Psoas muscle (tissue), 8 donors: ENCODE measurements around the gene HLA-A. TPM values are rescaled to one million over a fixed set of nuclear protein-coding genes. Genes with fewer than 3 reads are reported as not detected.
A peak's percentile ranks its signal among the peaks of the same experiment; 100 is the strongest.
"Not testable (repeated sequence)": the region's sequence is repeated elsewhere in the genome, so short reads cannot be mapped to it uniquely, and the experiment has no call there.

Source experiments
- ATAC-seq, 4 donors: fragments of 200-7000 bp; cut with Tn5 transposase; one replicate each; pipeline ENCODE4 v1.9.1; 2020; ENCODE audit warnings: moderate library complexity in 3 of 4, mild to moderate bottlenecking in 2 of 4
- DNase-seq, 2 donors: peaks; one replicate each; pipeline ENCODE4 v3.0.0-alpha.2; 2020
- H3K27ac ChIP-seq: fragments of 200-600 bp; one replicate; pipeline ENCODE4 v1.8.0; 2022
- H3K27me3 ChIP-seq, 3 donors: fragments of 200-600 bp in 1 of 3; one replicate each; pipeline versions ENCODE4 v1.6.1 to v1.8.0; 2013 to 2022; ENCODE audit warnings: low read length in 2 of 3, mild to moderate bottlenecking in 2 of 3, moderate library complexity in 1 of 3; ENCODE audit not compliant: insufficient read depth in 3 of 3
- H3K36me3 ChIP-seq, 2 donors: fragments of 200-600 bp in 1 of 2; one replicate each; pipeline versions ENCODE4 v1.6.1 to v1.8.0; 2013 to 2022; ENCODE audit warnings: low read depth in 1 of 2, mild to moderate bottlenecking in 1 of 2, moderate library complexity in 1 of 2; ENCODE audit not compliant: insufficient read depth in 1 of 2
- H3K4me1 ChIP-seq: fragments of 200-600 bp; one replicate; pipeline ENCODE4 v1.8.0; 2022
- H3K4me3 ChIP-seq: fragments of 200-600 bp; one replicate; pipeline ENCODE4 v1.8.0; 2022; ENCODE audit warnings: mild to moderate bottlenecking
- H3K9me3 ChIP-seq: fragments of 200-600 bp; one replicate; pipeline ENCODE4 v1.8.0; 2022
- WGBS, 3 donors: extraction: QIAGEN DNeasy Blood & Tissue Kit; methylation state at CpG; one replicate each; pipeline versions ENCODE4 v1.1.6 to v1.1.7; 2013; 5-methylcytosine and 5-hydroxymethylcytosine counted together
- intact Hi-C, 2 donors: fragments of 100-400 bp; cut with DNase I; formaldehyde crosslinking; loops; one replicate each; pipeline versions ENCODE4 v1.11.0 to v1.14.2; 2022
- polyA plus RNA-seq, 3 donors: library from polyadenylated mRNA; stranded (reverse); fragments of 200-250 nt; gene quantifications; one replicate each; pipeline ENCODE4 v1.2.3, GENCODE V29; 2013
- total RNA-seq, 4 donors: library from RNA; stranded (reverse); fragmentation: NEBNext Ultra II Directional in 2 of 4; extraction: Animal tissue kit (Norgen Biotek cat#: 25700) in 2 of 4; gene quantifications; one replicate each; pipeline versions ENCODE4 v1.2.1 to v1.2.4, GENCODE V29; 2021 to 2023
- TF ChIP-seq, protein P1 (sequence below): fragments of 200-600 bp; IDR thresholded peaks from one replicate; pipeline ENCODE4 v1.8.0; 2022; ENCODE audit warnings: antibody characterized with exemption
- donor health status: healthy with polysubstance abuse.
- donor health status: DM: no; HTN: no; CAD: no; lungs with moderate emphysema.
- donor health status: Bipolar disorder and iron deficiency.
- donor health status: healthy.
- donor health status: DM: yes; HTN: yes; CAD: no.
- donor health status: DM: no; HTN: no; CAD: no.
- donor health status: DM: no; HTN: no; CAD: no.
- donor health status: DM: yes; HTN: yes; CAD: no.

HLA-A gene
- total and polyA plus RNA-seq, 7 donors, result 86.6 to 290 (median 165) TPM

DNA sequence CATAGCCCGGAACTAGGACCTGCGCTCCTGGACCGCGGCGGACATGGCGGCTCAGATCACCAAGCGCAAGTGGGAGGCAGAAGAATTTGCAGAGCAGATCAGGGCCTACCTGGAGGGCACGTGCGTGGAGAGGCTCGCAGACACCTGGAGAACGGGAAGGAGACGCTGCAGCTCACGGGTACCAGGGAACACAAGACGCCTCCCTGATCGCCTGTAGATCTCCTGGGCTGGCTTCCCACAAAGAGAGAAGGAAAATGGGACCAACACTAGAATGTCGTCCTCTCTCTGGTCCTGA, 15.1 kb upstream of the HLA-A start:
- 14 to 21% (median 14%) methylated on average over 16 of the region's 16 CpGs for WGBS, 3 donors
- Histone ChIP-seq H3K9me3 (no peaks in the 10 kb centered on the region), H3K27me3 (no peaks in the 10 kb centered on the region), H3K4me3 (peak overlapping the region; percentile 77), H3K27ac (peak overlapping the region; percentile 89), H3K4me1 (no peaks in the 10 kb centered on the region), H3K36me3 (peaks cover 0 to 6% of the 10 kb centered on the region in 2 donors)
- DNase-seq, result no peak
- intact Hi-C loops, result loop anchor here in 1 of 2 donors (5.0 kb wide), 1 partner anchor 45 kb away; no protein-coding TSS in a partner anchor
- TF ChIP-seq, protein P1, sequence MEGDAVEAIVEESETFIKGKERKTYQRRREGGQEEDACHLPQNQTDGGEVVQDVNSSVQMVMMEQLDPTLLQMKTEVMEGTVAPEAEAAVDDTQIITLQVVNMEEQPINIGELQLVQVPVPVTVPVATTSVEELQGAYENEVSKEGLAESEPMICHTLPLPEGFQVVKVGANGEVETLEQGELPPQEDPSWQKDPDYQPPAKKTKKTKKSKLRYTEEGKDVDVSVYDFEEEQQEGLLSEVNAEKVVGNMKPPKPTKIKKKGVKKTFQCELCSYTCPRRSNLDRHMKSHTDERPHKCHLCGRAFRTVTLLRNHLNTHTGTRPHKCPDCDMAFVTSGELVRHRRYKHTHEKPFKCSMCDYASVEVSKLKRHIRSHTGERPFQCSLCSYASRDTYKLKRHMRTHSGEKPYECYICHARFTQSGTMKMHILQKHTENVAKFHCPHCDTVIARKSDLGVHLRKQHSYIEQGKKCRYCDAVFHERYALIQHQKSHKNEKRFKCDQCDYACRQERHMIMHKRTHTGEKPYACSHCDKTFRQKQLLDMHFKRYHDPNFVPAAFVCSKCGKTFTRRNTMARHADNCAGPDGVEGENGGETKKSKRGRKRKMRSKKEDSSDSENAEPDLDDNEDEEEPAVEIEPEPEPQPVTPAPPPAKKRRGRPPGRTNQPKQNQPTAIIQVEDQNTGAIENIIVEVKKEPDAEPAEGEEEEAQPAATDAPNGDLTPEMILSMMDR, result no peak
- ATAC-seq, result no peak

DNA sequence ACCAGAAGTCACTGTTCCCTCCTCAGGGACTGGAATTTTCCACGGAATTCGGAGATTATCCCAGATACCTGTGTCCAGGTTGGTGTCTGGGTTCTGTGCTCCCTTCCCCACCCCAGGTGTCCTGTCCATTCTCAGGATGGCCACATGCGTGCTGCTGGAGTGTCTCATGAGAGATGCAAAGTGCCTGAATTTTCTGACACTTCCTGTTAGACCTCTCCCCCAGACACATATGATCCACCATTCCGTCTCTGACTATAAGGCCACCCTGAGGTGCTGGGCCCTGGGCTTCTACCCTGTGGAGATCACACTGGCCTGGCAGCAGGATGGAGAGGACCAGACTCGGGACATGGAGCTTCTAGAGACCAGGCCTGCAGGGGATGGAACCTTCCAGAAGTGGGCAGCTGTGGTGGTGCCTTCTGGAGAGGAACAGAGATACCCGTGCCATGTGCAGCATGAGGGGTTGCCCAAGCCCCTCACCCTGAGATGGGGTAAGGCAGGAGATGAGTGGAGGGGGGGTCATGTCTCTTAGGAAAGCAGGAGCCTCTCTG, 14.4 kb upstream of the HLA-A start:
- Histone ChIP-seq H3K36me3 (peaks cover 0 to 6% of the 10 kb centered on the region in 2 donors), H3K27me3 (no peaks in the 10 kb centered on the region), H3K27ac (no peak overlapping the region), H3K4me3 (no peak overlapping the region), H3K4me1 (no peaks in the 10 kb centered on the region), H3K9me3 (no peaks in the 10 kb centered on the region)
- intact Hi-C loops, result loop anchor here in 1 of 2 donors (5.0 kb wide), 1 partner anchor 44 kb away; no protein-coding TSS in a partner anchor
- ATAC-seq (no peak), DNase-seq (no peak)
- 62 to 91% (median 69%) methylated on average over 4 to 6 of the region's 6 CpGs for WGBS, 3 donors
- TF ChIP-seq, protein P1, result no peak

DNA sequence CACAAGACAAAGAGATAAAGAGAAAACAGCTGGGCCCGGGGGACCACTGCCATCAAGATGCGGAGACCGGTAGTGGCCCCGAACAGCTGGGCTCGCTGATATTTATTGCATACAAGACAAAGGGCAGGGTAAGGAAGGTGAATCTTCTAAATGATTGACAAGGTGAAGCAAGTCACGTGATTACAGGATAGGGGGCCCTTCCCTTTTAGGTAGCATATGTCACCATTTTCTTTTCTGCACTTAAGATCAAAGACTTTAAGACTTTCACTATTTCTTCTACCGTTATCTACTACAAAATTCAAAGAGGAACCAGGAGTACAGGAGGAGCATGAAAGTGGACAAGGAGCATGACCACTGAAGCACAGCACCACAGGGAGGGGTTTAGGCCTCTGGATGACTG, 12.3 kb upstream of the HLA-A start:
- ATAC-seq, H3K27ac ChIP-seq, intact Hi-C loops, H3K4me3 ChIP-seq, H3K27me3 ChIP-seq, DNase-seq, H3K4me1 ChIP-seq, H3K9me3 ChIP-seq, H3K36me3 ChIP-seq: not testable (repeated sequence)
- WGBS, 3 donors, result 64 to 85% (median 82%) methylated on average over 4 to 7 of the region's 7 CpGs

DNA sequence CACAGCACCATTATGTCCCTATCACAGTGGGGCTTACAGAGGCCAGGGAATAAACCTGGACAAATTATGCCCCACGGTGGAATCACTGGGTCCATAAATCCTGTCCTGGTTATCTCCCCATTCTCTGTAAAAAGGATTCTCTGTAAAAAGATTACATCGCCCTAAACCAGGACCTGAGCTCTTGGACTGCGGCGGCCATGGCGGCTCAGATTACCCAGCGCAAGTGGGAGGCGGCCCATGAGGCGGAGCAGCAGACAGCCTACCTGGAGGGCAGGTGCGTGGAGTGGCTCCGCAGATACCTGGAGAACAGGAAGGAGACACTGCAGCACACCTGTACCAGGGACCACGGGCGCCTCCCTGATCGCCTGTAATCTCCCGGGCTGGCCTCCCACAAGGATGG, 8.4 kb upstream of the HLA-A start:
- H3K4me1 ChIP-seq, result no peaks in the 10 kb centered on the region
- H3K36me3 ChIP-seq, result peaks cover 0 to 6% of the 10 kb centered on the region in 2 donors
- 65 to 94% (median 92%) methylated on average over 4 to 14 of the region's 14 CpGs for WGBS, 3 donors
- H3K27ac ChIP-seq, result no peak overlapping the region
- intact Hi-C loops, result no loop called here
- ATAC-seq (no peak), DNase-seq (no peak)
- no peaks in the 10 kb centered on the region for H3K27me3 ChIP-seq
- TF ChIP-seq, protein P1, result no peak
- no peak overlapping the region for H3K4me3 ChIP-seq
- H3K9me3 ChIP-seq, result no peaks in the 10 kb centered on the region

DNA sequence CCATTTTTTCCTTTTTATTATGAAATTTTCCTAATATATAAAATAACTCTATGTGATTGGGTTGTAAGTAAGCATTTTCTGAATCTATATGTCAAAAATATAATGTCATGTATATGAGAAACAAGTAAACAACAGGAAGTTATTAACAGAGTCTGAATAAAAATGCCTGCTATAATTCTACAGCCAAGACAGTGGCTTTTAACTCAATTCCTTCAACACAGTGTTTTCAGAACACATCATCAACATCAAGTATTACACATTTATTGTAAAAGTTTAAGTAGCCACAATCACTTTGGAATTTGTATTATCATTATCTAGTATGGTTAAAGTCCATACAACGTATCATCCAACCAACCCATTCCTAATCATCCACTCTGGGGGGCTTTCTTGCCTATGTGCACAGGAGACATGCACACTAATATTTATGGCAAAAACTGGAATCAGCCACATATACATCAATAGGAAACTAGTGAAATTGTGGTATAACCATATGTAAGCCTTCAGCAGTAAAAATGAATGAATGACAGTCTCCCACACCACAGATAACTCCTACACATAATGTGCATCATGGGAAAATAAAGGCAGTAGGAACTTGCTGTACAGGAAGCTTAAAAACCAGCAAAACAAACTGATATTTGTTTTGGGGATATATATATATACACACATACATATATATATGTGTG, 6.9 kb upstream of the HLA-A start:
- H3K4me1 ChIP-seq, result no peaks in the 10 kb centered on the region
- no peak overlapping the region for H3K4me3 ChIP-seq
- ATAC-seq, result no peak
- no peak for DNase-seq
- H3K36me3 ChIP-seq, result no peaks in the 10 kb centered on the region
- intact Hi-C loops, result no loop called here
- TF ChIP-seq, protein P1, result no peak
- H3K27me3 ChIP-seq, result no peaks in the 10 kb centered on the region
- no peaks in the 10 kb centered on the region for H3K9me3 ChIP-seq
- H3K27ac ChIP-seq, result no peak overlapping the region
- 0 to 56% (median 0%) methylated on average over 1 of the region's 1 CpG for WGBS, 3 donors
